ENCODE data around the gene MAPKAP1. TPM values are rescaled to one million over a fixed set of nuclear protein-coding genes. Genes with fewer than 3 reads are reported as not detected.
A peak's percentile ranks its signal among the peaks of the same experiment; 100 is the strongest.

Gene MAPKAP1
- total RNA-seq, 2 donors from 2014 or later, result 75.3 to 91.6 TPM

GRCh38 chr9:125655066-125655633 is 51.9 kb downstream of the MAPKAP1 start:
- H3K36me3 Mint-ChIP-seq (ENCODE audit: low read depth), result no peaks in the 10 kb centered on the region
- H3K4me3 ChIP-seq (ENCODE audit: low read length), result no peak overlapping the region
- no peaks in the 10 kb centered on the region for H3K36me3 ChIP-seq (ENCODE audit: control insufficient read depth, insufficient read depth, low read length)
- peaks cover 12% of the 10 kb centered on the region for H3K4me1 ChIP-seq (ENCODE audit: control insufficient read depth, insufficient read depth, low read length)
- H3K27me3 Mint-ChIP-seq (ENCODE audit: insufficient read depth), result no peaks in the 10 kb centered on the region
- no peak overlapping the region for H3K27ac ChIP-seq (ENCODE audit: low read depth, low read length)
- DNase-seq, result no peak
- peaks cover 57% of the 10 kb centered on the region for H3K4me1 Mint-ChIP-seq
- no peak overlapping the region for H3K9ac ChIP-seq (ENCODE audit: extremely low read depth, low read length, poor library complexity, severe bottlenecking)
- H3K4me3 Mint-ChIP-seq, result no peak overlapping the region
- no peaks in the 10 kb centered on the region for H3K9me3 ChIP-seq (ENCODE audit: control insufficient read depth, low read length)
- no peak overlapping the region for H3K27ac Mint-ChIP-seq
- H3K9me3 Mint-ChIP-seq, result no peaks in the 10 kb centered on the region
- WGBS, 2 experiments (ENCODE audit: insufficient coverage in 1 of 2, insufficient read length in 1 of 2), result 71 to 100% methylated on average over 1 to 4 of the region's 4 CpGs
- H3K27me3 ChIP-seq (ENCODE audit: control insufficient read depth, insufficient read depth, low read length, poor library complexity, severe bottlenecking), result no peaks in the 10 kb centered on the region
- no peak for TF ChIP-seq CTCF (conservative IDR thresholded peaks at IDR 0.05)

GRCh38 chr9:125654121-125654520 is 52.9 kb downstream of the MAPKAP1 start:
- H3K4me3 ChIP-seq (ENCODE audit: low read length), result no peak overlapping the region
- H3K36me3 ChIP-seq (ENCODE audit: control insufficient read depth, insufficient read depth, low read length), result no peaks in the 10 kb centered on the region
- H3K4me1 ChIP-seq (ENCODE audit: control insufficient read depth, insufficient read depth, low read length), result peaks cover 12% of the 10 kb centered on the region
- no peak overlapping the region for H3K4me3 Mint-ChIP-seq
- H3K27ac ChIP-seq (ENCODE audit: low read depth, low read length), result no peak overlapping the region
- 30 to 51% methylated on average over 3 to 4 of the region's 5 CpGs for whole genome bisulfite sequencing, 2 experiments (ENCODE audit: insufficient coverage in 1 of 2, insufficient read length in 1 of 2)
- no peaks in the 10 kb centered on the region for H3K27me3 Mint-ChIP-seq (ENCODE audit: insufficient read depth)
- H3K9me3 ChIP-seq (ENCODE audit: control insufficient read depth, low read length), result no peaks in the 10 kb centered on the region
- peaks cover 65% of the 10 kb centered on the region for H3K4me1 Mint-ChIP-seq
- peak overlapping the region; percentile 59 for H3K27ac Mint-ChIP-seq
- TF ChIP-seq CTCF (conservative IDR thresholded peaks at IDR 0.05), result no peak
- H3K9ac ChIP-seq (ENCODE audit: extremely low read depth, low read length, poor library complexity, severe bottlenecking), result no peak overlapping the region
- H3K27me3 ChIP-seq (ENCODE audit: control insufficient read depth, insufficient read depth, low read length, poor library complexity, severe bottlenecking), result no peaks in the 10 kb centered on the region
- H3K36me3 Mint-ChIP-seq (ENCODE audit: low read depth), result peaks cover 2% of the 10 kb centered on the region
- no peaks in the 10 kb centered on the region for H3K9me3 Mint-ChIP-seq
- no peak for DNase-seq

GRCh38 chr9:125653325-125653724 is 53.7 kb downstream of the MAPKAP1 start:
- Histone ChIP-seq H3K27me3 (ENCODE audit: control insufficient read depth, insufficient read depth, low read length, poor library complexity, severe bottlenecking) (no peaks in the 10 kb centered on the region), H3K9me3 (ENCODE audit: control insufficient read depth, low read length) (no peaks in the 10 kb centered on the region), H3K4me3 (ENCODE audit: low read length) (no peak overlapping the region), H3K4me1 (ENCODE audit: control insufficient read depth, insufficient read depth, low read length) (peaks cover 12% of the 10 kb centered on the region), H3K9ac (ENCODE audit: extremely low read depth, low read length, poor library complexity, severe bottlenecking) (no peak overlapping the region), H3K27ac (ENCODE audit: low read depth, low read length) (no peak overlapping the region), H3K36me3 (ENCODE audit: control insufficient read depth, insufficient read depth, low read length) (no peaks in the 10 kb centered on the region)
- Mint-ChIP-seq H3K4me3 (no peak overlapping the region), H3K27ac (no peak overlapping the region), H3K9me3 (no peaks in the 10 kb centered on the region), H3K27me3 (ENCODE audit: insufficient read depth) (no peaks in the 10 kb centered on the region), H3K4me1 (peaks cover 67% of the 10 kb centered on the region), H3K36me3 (ENCODE audit: low read depth) (peaks cover 2% of the 10 kb centered on the region)
- no peak for TF ChIP-seq CTCF (conservative IDR thresholded peaks at IDR 0.05)
- no peak for DNase-seq
- WGBS, 2 experiments (ENCODE audit: insufficient coverage in 1 of 2, insufficient read length in 1 of 2), result 88 to 92% methylated on average over 3 of the region's 3 CpGs
